DMS153 (cell line): ENCODE measurements around the gene NEK4.

Experiments used
- DNase-seq: peaks from one replicate; lab custom pipeline; 2025; lab: John Stamatoyannopoulos, UW

NEK4 gene

GRCh38 chr3:52792961-52793695 is 22.4 kb upstream of the NEK4 start:
- no peak for DNase-seq

DNA sequence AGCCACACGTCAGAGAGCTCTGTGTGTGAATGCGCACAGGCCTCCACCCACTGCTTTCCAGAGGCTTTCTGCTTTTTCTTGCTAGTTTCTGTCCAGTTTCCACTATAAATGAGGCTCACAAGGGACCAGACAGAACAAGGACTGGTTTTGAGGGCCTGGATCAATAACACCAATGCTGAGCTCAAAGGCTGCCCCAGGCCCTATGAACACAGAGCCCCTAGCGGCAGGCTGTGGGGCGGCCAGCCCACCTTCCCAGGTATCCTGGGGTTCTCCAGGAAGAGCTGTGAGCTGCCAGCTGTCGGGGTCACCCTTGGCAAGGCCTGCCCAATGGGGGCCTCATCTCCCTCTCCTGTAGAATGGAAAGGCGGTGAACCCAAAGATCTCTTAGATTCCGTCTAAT is 21.7 kb upstream of the NEK4 start:
- DNase-seq: no peak

DNA sequence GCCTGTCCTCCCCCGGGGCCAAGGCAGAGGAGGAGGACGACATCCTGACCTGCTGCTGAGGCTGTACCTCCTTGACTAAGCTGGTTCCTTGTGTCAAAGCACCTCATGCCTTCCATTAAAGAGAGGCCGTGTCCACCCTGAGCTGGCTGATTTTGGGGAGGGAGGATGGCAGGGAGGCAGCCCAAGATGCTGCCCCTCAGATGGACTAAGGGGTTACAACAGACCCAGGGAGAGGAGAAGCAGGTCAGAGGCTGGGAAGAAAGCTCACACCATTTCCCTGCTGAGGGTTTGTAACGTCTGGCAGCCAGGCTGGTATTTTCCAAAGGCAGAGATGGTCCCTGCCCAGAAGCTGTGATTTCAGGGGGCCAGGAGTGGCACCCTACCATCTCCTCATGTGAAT is 21.2 kb upstream of the NEK4 start:
- DNase-seq: no peak

- no peak for DNase-seq
Observed at GRCh38 chr3:52791366-52791765, 20.6 kb upstream of the NEK4 start.

DNA sequence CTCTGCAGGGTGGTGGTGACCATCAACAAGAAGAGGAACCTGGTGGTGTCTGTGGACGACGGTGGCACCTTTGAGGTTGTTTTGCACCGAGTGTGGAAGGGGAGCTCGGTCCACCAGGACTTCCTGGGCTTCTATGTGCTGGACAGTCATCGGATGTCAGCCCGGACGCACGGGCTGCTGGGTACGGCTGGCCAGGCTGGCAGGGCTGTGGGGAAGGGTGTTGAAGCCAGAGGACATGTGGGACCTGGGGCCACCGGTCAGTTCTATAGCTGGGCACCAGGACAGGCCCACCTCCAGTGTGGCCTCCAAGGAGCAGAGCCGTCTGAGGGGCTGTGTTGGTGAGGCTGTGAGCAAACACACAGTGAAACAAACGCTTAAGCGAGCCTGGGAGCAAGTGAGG is 20.0 kb upstream of the NEK4 start:
- no peak for DNase-seq

GRCh38 chr3:52790337-52790736 is 19.6 kb upstream of the NEK4 start:
- no peak for DNase-seq

- no peak for DNase-seq
Observed at GRCh38 chr3:52789746-52790040, 19.0 kb upstream of the NEK4 start.

GRCh38 chr3:52788890-52789745 is 18.4 kb upstream of the NEK4 start:
- DNase-seq: no peak

DNA sequence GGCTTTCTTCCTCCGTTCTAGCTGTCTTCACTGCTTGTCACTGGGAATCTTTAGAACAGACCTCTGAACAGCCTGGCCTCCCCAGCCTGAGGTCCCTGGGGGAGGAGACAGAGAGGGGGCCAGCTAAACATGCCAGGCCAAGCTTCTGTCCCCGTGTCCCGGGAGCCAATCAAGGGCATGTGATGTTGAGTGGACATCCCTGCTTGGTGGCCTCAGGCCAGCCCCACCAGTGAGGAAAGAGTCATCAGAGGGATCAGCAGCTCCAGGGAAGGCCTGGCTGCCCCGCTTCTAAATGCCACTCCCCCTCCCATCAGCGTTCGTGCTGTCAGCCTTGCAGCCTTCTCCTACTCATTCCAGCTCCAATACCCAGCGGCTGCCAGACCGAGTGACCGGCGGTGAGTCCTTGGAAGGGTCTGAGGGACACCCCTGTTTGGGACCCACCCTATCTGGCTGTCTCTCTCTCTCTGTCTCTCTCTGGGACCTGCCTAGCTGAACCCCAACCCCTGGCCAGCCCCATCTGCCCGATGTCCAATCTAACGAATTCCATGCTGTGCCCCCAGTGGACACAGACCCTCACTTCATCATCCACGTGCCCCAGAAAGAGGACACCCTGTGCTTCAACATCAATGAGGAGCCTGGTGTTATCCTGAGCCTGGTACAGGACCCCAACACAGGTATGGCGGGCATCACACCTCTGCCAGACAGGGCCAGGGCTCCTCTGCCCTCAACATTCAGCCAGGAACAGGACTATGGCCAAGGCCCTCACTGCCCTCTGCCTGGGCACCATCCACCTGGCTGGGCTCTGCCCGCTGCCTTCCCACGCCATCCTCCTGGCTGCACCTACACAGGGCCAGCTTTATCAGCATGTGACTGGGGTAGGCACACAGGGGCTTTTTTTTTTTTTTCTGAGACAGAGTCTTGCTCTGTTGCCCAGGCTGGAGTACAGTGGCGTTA is 17.2 kb upstream of the NEK4 start:
- no peak for DNase-seq

DNA sequence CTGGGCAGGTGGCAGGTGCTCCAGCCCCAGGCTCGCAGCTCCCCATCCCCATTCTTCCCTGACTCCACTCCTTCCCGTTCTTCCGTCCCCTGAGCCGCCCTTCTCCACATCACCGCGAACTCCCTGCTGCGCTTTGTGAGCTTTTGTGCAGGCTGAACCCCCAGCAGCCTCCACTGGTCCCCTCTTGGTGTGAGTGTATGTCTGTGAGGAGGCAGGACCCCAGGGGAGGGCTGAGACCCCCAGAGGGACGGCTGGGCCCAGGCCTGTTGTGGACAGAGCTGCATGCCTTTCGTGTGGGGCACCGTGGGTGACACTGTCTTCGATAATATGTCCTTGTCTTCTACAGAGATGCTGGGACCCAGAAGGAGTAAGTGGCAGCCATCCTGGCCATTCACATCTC is 16.5 kb upstream of the NEK4 start:
- DNase-seq: no peak

- no peak for DNase-seq
Observed at GRCh38 chr3:52786330-52787215, 15.8 kb upstream of the NEK4 start.

- DNase-seq: no peak
Observed at GRCh38 chr3:52784931-52785590, 14.3 kb upstream of the NEK4 start.

GRCh38 chr3:52784021-52784621 is 13.4 kb upstream of the NEK4 start:
- no peak for DNase-seq

DNA sequence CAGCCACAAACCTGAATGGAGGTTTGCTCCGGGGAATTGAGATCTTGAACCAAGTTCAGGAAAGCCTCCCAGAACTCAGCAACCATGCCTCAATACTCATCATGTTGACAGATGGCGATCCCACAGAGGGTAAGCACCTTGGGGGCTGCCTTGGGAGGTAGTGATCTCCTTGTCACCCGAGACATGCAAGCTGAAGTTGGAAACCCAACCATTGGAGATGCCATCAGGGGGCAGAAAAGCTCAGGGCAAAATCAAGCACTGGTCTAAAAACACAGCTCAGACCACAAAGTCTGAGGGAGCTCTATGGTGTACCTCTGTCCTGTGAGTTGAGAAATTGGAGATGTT is 12.4 kb upstream of the NEK4 start:
- DNase-seq: no peak

GRCh38 chr3:52782412-52783210 is 11.9 kb upstream of the NEK4 start:
- no peak for DNase-seq

GRCh38 chr3:52781741-52782140 is 11.0 kb upstream of the NEK4 start:
- DNase-seq: no peak

DNA sequence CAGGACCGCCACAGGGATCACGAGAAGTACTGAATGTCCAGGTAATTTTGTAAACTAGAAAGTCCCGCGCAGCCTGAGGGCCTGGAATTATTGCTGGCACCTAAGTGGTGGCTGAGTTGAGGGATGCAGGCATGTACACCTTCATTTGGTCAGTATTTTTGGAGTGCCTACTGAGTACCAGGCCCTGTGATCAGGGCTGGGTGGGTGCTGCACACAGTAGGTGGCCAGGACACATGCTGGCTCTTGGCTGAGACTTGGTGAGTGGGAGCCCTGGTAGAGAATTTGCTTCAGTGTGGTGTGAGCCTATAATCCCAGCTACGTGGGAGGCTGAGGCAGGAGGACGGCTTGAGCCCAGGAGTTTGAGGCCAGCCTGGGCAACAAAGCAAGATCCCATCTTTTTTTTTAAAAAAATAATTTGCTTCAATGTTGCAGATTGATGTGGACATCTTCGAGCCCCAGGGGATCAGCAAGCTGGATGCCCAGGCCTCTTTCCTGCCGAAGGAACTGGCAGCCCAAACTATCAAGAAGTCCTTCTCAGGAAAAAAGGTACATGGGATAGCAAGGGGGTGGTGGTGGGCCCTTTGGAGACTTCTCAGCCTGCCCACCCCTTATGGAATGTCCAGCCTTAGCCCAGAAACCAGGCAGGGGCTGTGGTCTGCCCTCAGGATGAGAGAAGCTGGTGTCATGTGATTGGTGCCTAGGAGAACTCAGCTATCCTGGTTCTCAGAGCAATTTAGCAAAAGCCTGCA is 9.3 kb upstream of the NEK4 start:
- DNase-seq: no peak

GRCh38 chr3:52779011-52779836 is 8.5 kb upstream of the NEK4 start:
- DNase-seq: no peak
